HG02678 (cell line): ENCODE results near the gene ARHGAP18.
A peak's percentile ranks its signal among the peaks of the same experiment; 100 is the strongest.

Experiments
- ATAC-seq: cut with Tn5 transposase; IDR thresholded peaks from one replicate; pipeline ENCODE4 v1.9.1; 2021; ENCODE audit warnings: mild to moderate bottlenecking, moderate library complexity; ENCODE audit not compliant: unreplicated experiment

ARHGAP18 gene

GRCh38 chr6:129725341-129725740 lies 15.4 kb upstream of the ARHGAP18 start:
- no peak for ATAC-seq

GRCh38 chr6:129719692-129720091 lies 9.7 kb upstream of the ARHGAP18 start:
- ATAC-seq, result no peak

- no peak for ATAC-seq
Observed at GRCh38 chr6:129717277-129717676, 7.3 kb upstream of the ARHGAP18 start.

GRCh38 chr6:129713806-129714333 lies 3.9 kb upstream of the ARHGAP18 start:
- ATAC-seq, result no peak

- ATAC-seq, result no peak
Observed at GRCh38 chr6:129711271-129711631, 1.3 kb upstream of the ARHGAP18 start.

- ATAC-seq, result no peak
Observed at GRCh38 chr6:129710450-129711270, 683 bp upstream of the ARHGAP18 start.

- ATAC-seq, result peak; percentile 19
Observed at GRCh38 chr6:129709196-129709768, 695 bp downstream of the ARHGAP18 start.

- no peak for ATAC-seq
Observed at GRCh38 chr6:129708496-129709195, 1.3 kb downstream of the ARHGAP18 start.

- ATAC-seq, result no peak
Observed at GRCh38 chr6:129707882-129708495, 2.0 kb downstream of the ARHGAP18 start.

DNA sequence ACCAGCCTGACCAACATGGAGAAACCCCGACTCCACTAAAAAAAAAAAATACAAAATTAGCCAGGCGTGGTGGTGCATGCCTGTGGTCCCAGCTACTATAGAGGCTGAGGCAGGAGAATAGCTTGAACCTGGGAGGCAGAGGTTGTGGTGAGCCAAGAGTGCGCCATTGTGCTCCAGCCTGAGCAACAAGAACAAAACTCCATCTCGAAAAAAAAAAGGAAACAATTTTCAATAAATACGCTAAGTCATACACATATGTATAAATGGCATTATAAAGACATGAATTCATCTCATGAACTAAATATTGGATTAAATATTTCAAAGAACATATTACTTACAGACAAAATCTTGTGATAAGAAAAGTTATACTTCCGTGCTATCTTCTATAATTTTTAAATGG lies 2.9 kb downstream of the ARHGAP18 start:
- ATAC-seq, result no peak

GRCh38 chr6:129705212-129705611 lies 4.8 kb downstream of the ARHGAP18 start:
- ATAC-seq, result no peak

GRCh38 chr6:129704708-129705107 lies 5.3 kb downstream of the ARHGAP18 start:
- ATAC-seq, result no peak

DNA sequence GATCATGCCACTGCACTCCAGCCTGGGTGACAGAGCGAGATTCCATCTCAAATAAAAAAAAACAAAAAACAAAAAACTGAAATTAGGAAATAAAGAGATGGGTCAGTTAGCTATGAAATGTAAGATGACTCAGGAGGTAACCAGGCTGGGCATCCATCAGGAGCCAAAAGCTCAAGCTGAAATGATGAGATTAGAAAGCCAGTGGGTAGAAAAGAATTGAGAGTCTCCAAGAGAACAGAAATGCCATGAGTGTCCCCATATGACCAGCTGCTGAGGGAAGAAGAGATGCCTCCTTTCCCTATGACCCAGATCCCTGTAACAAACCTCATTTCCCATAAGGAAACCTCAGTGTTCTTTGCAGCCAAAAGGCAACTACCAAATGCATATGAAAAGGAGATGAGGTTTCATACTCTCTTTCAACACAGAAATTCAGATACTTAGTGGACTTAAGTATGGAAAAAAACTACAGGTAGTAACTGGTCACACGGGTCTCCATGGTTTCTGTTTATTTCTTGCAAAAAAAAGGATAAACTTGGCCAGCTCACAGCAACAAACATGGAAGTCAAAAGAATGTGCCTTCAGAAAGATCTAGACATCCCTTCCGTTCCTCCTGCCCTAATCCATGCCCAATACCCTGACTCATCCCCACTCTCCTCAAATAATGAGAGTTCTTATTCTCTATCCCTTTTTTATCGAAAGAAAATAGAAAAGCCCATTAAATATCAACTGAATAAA lies 8.1 kb downstream of the ARHGAP18 start:
- no peak for ATAC-seq

DNA sequence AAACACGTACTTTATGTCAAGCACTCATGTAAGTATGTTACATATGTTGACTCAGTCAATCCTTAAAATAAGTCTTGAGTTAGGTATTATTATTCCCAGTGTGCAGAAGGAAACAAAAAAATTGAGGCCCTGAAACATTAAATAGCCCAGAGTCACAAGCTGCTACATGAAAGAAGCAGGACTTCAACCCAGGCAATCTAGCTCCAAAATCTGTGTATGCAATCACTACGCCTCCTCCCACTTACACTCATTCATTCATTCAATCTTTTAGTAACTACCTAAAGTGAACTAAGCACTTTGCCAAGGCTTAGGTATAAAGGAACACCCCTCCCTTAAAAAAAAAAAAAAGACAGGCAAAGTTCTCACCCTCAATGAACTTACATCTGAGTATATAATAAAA lies 9.3 kb downstream of the ARHGAP18 start:
- no peak for ATAC-seq

GRCh38 chr6:129699659-129700058 lies 10.3 kb downstream of the ARHGAP18 start:
- no peak for ATAC-seq

DNA sequence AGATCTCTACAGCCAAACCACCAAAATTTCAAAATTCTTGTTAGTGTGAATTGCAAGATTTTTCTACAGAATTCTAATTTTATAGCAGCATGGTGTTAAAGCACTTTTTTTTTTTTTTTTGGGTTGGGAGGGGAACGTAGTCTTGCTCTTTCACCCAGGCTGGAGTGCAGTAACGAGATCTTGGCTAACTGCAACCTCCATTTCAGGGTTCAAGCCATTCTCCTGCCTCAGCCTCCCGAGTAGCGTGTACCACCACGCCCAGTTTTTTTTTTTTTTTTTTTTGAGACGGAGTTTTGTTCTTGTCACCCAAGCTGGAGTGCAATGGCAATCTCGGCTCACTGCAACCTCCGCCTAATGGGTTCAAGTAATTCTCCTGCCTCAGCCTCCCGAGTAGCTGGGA lies 11.5 kb downstream of the ARHGAP18 start:
- no peak for ATAC-seq

GRCh38 chr6:129697788-129698187 lies 12.2 kb downstream of the ARHGAP18 start:
- no peak for ATAC-seq

- ATAC-seq, result no peak
Observed at GRCh38 chr6:129696843-129697242, 13.1 kb downstream of the ARHGAP18 start.

DNA sequence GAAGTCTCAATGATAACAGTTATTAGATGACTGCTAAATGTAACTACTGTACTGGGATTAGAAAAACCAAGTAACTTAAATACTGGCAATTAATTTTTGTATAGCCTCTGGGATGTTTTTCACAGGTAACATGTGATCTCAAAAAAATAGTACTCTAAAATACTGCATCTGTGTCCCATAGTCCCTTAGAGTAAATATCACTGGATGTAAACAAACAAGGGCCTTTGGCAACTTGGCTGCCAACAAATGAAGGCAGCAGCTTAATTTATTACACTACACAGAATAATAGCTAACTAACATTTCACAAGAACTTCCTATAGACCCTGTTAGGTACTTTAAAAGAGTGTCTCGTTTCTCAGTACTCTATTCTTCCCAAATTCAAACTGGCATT lies 14.0 kb downstream of the ARHGAP18 start:
- ATAC-seq, result no peak

- ATAC-seq, result peak; percentile 78
Observed at GRCh38 chr6:129695373-129696027, 14.5 kb downstream of the ARHGAP18 start.
